ENCODE data around the gene FAM219A.
"Not testable (repeated sequence)": the region's sequence is repeated elsewhere in the genome, so short reads cannot be mapped to it uniquely, and the experiment has no call there.

GRCh38 chr9:34481620-34482019 is 23.2 kb upstream of the FAM219A start:
- TF ChIP-seq, protein P1, sequence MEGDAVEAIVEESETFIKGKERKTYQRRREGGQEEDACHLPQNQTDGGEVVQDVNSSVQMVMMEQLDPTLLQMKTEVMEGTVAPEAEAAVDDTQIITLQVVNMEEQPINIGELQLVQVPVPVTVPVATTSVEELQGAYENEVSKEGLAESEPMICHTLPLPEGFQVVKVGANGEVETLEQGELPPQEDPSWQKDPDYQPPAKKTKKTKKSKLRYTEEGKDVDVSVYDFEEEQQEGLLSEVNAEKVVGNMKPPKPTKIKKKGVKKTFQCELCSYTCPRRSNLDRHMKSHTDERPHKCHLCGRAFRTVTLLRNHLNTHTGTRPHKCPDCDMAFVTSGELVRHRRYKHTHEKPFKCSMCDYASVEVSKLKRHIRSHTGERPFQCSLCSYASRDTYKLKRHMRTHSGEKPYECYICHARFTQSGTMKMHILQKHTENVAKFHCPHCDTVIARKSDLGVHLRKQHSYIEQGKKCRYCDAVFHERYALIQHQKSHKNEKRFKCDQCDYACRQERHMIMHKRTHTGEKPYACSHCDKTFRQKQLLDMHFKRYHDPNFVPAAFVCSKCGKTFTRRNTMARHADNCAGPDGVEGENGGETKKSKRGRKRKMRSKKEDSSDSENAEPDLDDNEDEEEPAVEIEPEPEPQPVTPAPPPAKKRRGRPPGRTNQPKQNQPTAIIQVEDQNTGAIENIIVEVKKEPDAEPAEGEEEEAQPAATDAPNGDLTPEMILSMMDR (IDR thresholded peaks at IDR 0.05), result not testable (repeated sequence)
- TF ChIP-seq POLR2AphosphoS5, POLR2A (IDR thresholded peaks at IDR 0.05): not testable (repeated sequence)

All from breast epithelium (tissue), 3 donors.